WERI-Rb-1 (cell line): ENCODE results near the gene GLI2.

Experiments used
- DNase-seq: peaks from one replicate; pipeline ENCODE4 v3.0.0-alpha.2; 2020
- H3K27ac ChIP-seq: fragments of 250-450 bp; sonication (Bioruptor Pico); 2 replicates; pipeline ENCODE4 v1.5.1; 2020; ENCODE audit warnings: mild to moderate bottlenecking, moderate library complexity
- H3K27me3 ChIP-seq: fragments of 250-450 bp; sonication (Bioruptor Pico); 2 replicates; pipeline ENCODE4 v1.5.1; 2021; ENCODE audit warnings: mild to moderate bottlenecking, low read depth, moderate library complexity; ENCODE audit not compliant: insufficient read depth, severe bottlenecking
- H3K36me3 ChIP-seq: fragments of 250-450 bp; sonication (Bioruptor Pico); 2 replicates; pipeline ENCODE4 v1.5.1; 2020; ENCODE audit warnings: mild to moderate bottlenecking, moderate library complexity
- H3K4me3 ChIP-seq: 2 replicates; pipeline ENCODE4 v1.5.1; 2011; ENCODE audit warnings: low read depth, mild to moderate bottlenecking, control low read depth, low read length
- H3K9me3 ChIP-seq: fragments of 250-450 bp; sonication (Bioruptor Pico); 2 replicates; pipeline ENCODE4 v1.5.1; 2021; ENCODE audit warnings: mild to moderate bottlenecking, moderate library complexity; ENCODE audit not compliant: severe bottlenecking
- TF ChIP-seq, protein P1 (sequence below): IDR thresholded peaks from 2 replicates; pipeline ENCODE4 v1.5.1; 2011; ENCODE audit warnings: low read depth, mild to moderate bottlenecking, control low read depth, inconsistent platforms, low read length

GLI2 gene

DNA sequence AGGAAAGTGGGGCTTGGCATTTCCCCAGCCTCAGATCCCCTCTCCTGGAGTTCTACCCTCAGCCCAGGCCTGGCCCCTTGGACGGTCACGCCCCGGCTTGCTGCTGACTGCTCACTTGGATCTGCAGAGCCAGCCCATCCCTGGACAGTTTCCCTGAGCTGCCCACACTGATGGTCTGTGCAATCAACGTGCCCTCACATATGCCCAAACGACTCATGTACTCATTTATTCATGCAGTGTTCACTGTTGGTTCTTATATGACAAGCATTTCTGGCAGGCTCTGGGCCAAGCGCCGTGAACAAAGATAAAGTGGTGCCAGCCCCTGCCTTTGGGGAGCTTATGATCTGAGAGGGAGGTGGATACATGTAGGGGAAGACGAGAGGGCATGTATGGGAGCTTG is 20.3 kb upstream of the GLI2 start:
- no peak for DNase-seq
- H3K27me3 ChIP-seq: no peaks in the 10 kb centered on the region
- no peaks in the 10 kb centered on the region for H3K9me3 ChIP-seq
- no peak overlapping the region for H3K27ac ChIP-seq
- no peaks in the 10 kb centered on the region for H3K36me3 ChIP-seq
- TF ChIP-seq, protein P1, sequence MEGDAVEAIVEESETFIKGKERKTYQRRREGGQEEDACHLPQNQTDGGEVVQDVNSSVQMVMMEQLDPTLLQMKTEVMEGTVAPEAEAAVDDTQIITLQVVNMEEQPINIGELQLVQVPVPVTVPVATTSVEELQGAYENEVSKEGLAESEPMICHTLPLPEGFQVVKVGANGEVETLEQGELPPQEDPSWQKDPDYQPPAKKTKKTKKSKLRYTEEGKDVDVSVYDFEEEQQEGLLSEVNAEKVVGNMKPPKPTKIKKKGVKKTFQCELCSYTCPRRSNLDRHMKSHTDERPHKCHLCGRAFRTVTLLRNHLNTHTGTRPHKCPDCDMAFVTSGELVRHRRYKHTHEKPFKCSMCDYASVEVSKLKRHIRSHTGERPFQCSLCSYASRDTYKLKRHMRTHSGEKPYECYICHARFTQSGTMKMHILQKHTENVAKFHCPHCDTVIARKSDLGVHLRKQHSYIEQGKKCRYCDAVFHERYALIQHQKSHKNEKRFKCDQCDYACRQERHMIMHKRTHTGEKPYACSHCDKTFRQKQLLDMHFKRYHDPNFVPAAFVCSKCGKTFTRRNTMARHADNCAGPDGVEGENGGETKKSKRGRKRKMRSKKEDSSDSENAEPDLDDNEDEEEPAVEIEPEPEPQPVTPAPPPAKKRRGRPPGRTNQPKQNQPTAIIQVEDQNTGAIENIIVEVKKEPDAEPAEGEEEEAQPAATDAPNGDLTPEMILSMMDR: no peak
- H3K4me3 ChIP-seq: no peak overlapping the region

DNA sequence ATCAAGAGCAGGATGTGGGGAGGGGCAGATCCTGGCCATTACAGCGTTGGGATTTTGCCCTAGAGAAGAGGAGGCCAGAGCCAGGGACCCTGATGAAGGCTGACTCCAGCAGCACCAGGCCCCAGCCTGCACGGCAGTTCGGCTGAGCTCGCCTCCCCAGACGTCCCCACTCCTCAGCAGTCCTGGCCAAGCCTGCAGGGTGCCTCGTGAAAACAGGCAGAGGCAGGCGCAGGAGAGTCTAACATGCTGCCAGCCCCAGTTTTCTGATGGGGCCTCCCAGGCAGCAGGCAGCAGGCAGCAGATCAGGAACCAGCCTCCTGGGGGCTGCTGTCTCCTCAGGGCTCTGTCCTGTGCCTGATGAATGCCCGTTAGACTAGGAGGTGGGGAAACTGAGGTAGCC is 19.7 kb upstream of the GLI2 start:
- Histone ChIP-seq H3K36me3 (no peaks in the 10 kb centered on the region), H3K27ac (no peak overlapping the region), H3K4me3 (no peak overlapping the region), H3K27me3 (no peaks in the 10 kb centered on the region), H3K9me3 (no peaks in the 10 kb centered on the region)
- TF ChIP-seq, protein P1: no peak
- DNase-seq: no peak

DNA sequence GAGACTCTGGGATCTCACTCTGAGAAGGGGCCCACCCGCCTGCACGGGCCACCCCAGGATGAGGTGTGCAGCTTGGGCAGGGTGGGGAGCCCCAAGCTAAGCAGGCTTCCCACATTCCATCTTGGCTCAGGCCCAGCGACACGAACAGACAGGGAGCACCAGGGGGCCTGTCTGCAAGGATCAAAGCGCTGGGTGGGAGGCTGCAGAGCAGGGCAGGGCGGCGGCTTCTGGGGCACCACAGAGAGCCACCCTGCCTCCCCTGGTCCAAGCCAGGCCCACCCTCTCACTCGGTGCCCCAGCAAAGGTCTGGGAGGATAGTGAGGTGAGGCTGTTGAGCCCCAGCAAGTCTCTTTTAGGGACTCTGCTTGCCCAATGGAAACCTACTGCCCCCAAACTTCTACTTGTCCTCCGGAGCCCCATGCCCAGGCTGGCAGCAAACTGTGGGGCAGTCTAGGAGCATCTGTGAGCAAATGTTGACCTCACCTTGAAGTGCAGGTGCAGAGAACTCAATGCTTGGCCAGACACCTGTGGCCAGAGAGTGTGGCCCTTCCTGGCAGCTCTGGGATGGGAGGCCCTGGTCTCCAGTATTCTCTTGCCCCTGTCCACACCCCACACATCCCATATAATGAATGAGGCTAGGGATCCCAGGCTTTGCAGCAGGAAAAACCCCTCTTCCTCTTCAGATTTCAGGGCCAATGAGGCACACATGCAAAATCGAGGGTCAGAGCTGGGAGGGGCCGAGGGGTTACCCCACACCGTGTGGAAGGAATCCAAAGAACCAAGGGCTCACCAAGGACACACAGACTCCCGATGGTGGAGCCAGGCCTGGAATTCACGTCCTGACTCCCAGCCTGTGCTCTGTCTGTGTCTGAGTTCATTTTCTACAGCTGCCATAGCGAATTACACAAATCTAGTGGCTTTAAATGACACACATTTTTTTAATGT is 18.8 kb upstream of the GLI2 start:
- Histone ChIP-seq H3K9me3 (no peaks in the 10 kb centered on the region), H3K27me3 (no peaks in the 10 kb centered on the region), H3K27ac (no peak overlapping the region), H3K4me3 (no peak overlapping the region), H3K36me3 (no peaks in the 10 kb centered on the region)
- DNase-seq: no peak
- TF ChIP-seq, protein P1: no peak

DNA sequence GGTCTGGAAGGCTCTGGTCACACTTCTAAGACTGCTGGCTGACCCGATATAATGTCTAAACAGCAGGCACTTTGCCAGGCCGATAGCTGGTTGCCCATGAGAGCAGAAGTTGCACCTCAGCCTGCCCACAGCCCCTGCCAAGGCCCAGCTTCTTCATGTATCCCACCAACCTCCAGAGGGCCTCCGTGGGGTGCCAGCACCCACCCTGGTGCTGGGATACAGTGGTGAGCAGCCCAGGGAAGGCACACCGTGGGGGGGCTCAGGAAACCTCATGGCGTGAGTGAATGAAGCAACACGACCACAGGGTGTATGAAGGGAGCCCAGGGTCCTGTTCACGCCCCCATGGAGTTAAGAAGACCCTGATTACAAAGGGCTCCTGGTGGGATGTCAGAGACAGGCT is 16.2 kb upstream of the GLI2 start:
- Histone ChIP-seq H3K27me3 (no peaks in the 10 kb centered on the region), H3K4me3 (no peak overlapping the region), H3K27ac (no peak overlapping the region), H3K9me3 (no peaks in the 10 kb centered on the region), H3K36me3 (no peaks in the 10 kb centered on the region)
- TF ChIP-seq, protein P1: no peak
- no peak for DNase-seq

DNA sequence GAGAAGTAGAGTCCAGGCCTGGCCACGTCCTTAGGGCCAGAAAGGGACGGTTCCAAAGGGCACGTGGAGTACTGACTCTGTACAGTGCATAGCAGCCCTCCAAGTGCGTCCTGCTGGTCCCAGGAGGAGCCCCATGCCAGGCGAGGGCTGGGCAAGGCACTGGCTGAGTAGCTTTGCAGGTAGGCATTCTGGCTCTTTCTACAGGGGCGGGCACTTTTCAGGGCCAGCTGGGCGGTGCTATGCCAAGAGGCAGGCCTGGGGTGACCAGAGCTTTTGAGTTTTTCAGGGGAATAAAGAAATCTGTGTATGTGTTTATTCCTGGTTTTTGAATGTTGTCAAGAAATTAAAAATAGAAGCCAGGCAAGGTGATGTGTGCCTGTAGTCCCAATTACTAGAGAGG is 15.4 kb upstream of the GLI2 start:
- H3K27ac ChIP-seq: no peak overlapping the region
- no peak overlapping the region for H3K4me3 ChIP-seq
- H3K9me3 ChIP-seq: no peaks in the 10 kb centered on the region
- H3K27me3 ChIP-seq: no peaks in the 10 kb centered on the region
- TF ChIP-seq, protein P1: no peak
- DNase-seq: no peak
- no peaks in the 10 kb centered on the region for H3K36me3 ChIP-seq
